IMR-90 (cell line): ENCODE results near the gene BTBD2. TPM values are rescaled to one million over a fixed set of nuclear protein-coding genes. Genes with fewer than 3 reads are reported as not detected.
A peak's percentile ranks its signal among the peaks of the same experiment; 100 is the strongest.

ENCODE experiments used
- ATAC-seq: fragments of 200-7000 bp; cut with Tn5 transposase; 2 replicates; pipeline ENCODE4 v1.9.1; 2020; ENCODE audit warnings: low read depth, mild to moderate bottlenecking, moderate library complexity
- BruUV-seq: library from RNA; stranded (reverse); fragments of 400-500 nt; replicated peaks from 2 replicates; lab custom pipeline; 2021; lab: Mats Ljungman, UMichigan
- CTCF ChIA-PET: fragments of 300-600 bp; formaldehyde crosslinking; extraction: SDS; loops from one replicate; lab custom pipeline; 2021; ENCODE audit warnings: antibody characterized with exemption; lab: Yijun Ruan, JAX
- POLR2A ChIA-PET: fragments of 300-600 bp; sonication (Branson Sonifier 250); formaldehyde crosslinking; loops from one replicate; lab custom pipeline; 2022; ENCODE audit warnings: antibody characterized with exemption; ENCODE audit not compliant: unreplicated experiment; lab: Charles Lee
- DNase-seq: peaks from one replicate; pipeline ENCODE4 v3.0.0; 2013
- H2AFZ ChIP-seq: replicated peaks from 2 replicates; pipeline ENCODE3; 2013; ENCODE audit warnings: low read length, mild to moderate bottlenecking; ENCODE audit not compliant: poor library complexity
- H2AK5ac ChIP-seq: 2 replicates; pipeline ENCODE4 v1.6.1; 2013; ENCODE audit warnings: low read depth, low read length, inconsistent platforms
- H2AK9ac ChIP-seq: replicated peaks from 2 replicates; pipeline ENCODE3; 2013; ENCODE audit warnings: mild to moderate bottlenecking, low read depth, low read length, moderate library complexity; ENCODE audit not compliant: poor library complexity
- H2BK120ac ChIP-seq: 2 replicates; pipeline ENCODE4 v1.6.1; 2013; ENCODE audit warnings: low read depth, low read length, inconsistent platforms
- H2BK15ac ChIP-seq: 3 replicates; pipeline ENCODE4 v1.6.1; 2013; ENCODE audit warnings: low read depth, low read length, inconsistent platforms
- H2BK20ac ChIP-seq: 2 replicates; pipeline ENCODE4 v1.6.1; 2013; ENCODE audit warnings: low read depth, mild to moderate bottlenecking, inconsistent platforms, low read length, moderate library complexity
- H2BK5ac ChIP-seq: 2 replicates; pipeline ENCODE4 v1.6.1; 2013; ENCODE audit warnings: mild to moderate bottlenecking, low read depth, low read length, inconsistent platforms; ENCODE audit not compliant: poor library complexity, severe bottlenecking
- H3K14ac ChIP-seq: replicated peaks from 2 replicates; pipeline ENCODE4 v1.6.1; 2013; ENCODE audit warnings: low read depth, low read length, inconsistent platforms
- H3K18ac ChIP-seq: 2 replicates; pipeline ENCODE4 v1.6.1; 2013; ENCODE audit warnings: low read depth, low read length, control low read depth
- H3K23ac ChIP-seq: 2 replicates; pipeline ENCODE4 v1.6.1; 2013; ENCODE audit warnings: low read depth, low read length, inconsistent platforms
- H3K27ac ChIP-seq: 2 replicates; pipeline ENCODE4 v1.5.1; 2013; ENCODE audit warnings: mild to moderate bottlenecking, control low read depth, low read length; ENCODE audit not compliant: insufficient read depth
- H3K27me3 ChIP-seq: 2 replicates; pipeline ENCODE4 v1.6.1; 2013; ENCODE audit warnings: low read length; ENCODE audit not compliant: control insufficient read depth, insufficient read depth
- H3K36me3 ChIP-seq: 2 replicates; pipeline ENCODE4 v1.6.1; 2013; ENCODE audit warnings: low read length, mixed read lengths; ENCODE audit not compliant: control insufficient read depth, insufficient read depth
- H3K4ac ChIP-seq: 2 replicates; pipeline ENCODE4 v1.6.1; 2013; ENCODE audit warnings: low read depth, low read length, inconsistent platforms
- H3K4me1 ChIP-seq: 2 replicates; pipeline ENCODE4 v1.6.1; 2013; ENCODE audit warnings: low read length, mixed read lengths; ENCODE audit not compliant: control insufficient read depth, insufficient read depth
- H3K4me2 ChIP-seq: 2 replicates; pipeline ENCODE4 v1.6.1; 2013; ENCODE audit warnings: low read depth, mild to moderate bottlenecking, control low read depth, low read length, moderate library complexity
- H3K4me3 ChIP-seq: 2 replicates; pipeline ENCODE4 v1.5.1; 2013; ENCODE audit warnings: low read depth, mild to moderate bottlenecking, control low read depth, low read length, moderate library complexity; ENCODE audit not compliant: insufficient read depth
- H3K56ac ChIP-seq: 2 replicates; pipeline ENCODE4 v1.6.1; 2013; ENCODE audit warnings: low read length, inconsistent platforms; ENCODE audit not compliant: insufficient read depth; ENCODE audit errors: extremely low read depth
- H3K79me1 ChIP-seq, 2 experiments: 2 replicates each; pipeline ENCODE4 v1.6.1; 2013; ENCODE audit warnings: low read length in 2 of 2, inconsistent platforms in 1 of 2, low read depth in 1 of 2
- H3K9ac ChIP-seq: 2 replicates; pipeline ENCODE4 v1.6.1; 2013; ENCODE audit warnings: low read depth, low read length, control low read depth
- H3K9me1 ChIP-seq: 2 replicates; pipeline ENCODE4 v1.6.1; 2013; ENCODE audit warnings: low read length, inconsistent platforms; ENCODE audit not compliant: insufficient read depth
- H3K9me3 ChIP-seq: 2 replicates; pipeline ENCODE4 v1.6.1; 2013; ENCODE audit warnings: low read length; ENCODE audit not compliant: control insufficient read depth, insufficient read depth
- H4K20me1 ChIP-seq: 2 replicates; pipeline ENCODE4 v1.6.1; 2013; ENCODE audit warnings: low read length, inconsistent platforms; ENCODE audit not compliant: insufficient read depth
- H4K5ac ChIP-seq: 2 replicates; pipeline ENCODE4 v1.6.1; 2013; ENCODE audit warnings: mild to moderate bottlenecking, low read depth, low read length, control low read depth
- H4K8ac ChIP-seq, 2 experiments: 2 replicates each; pipeline ENCODE4 v1.6.1; 2013; ENCODE audit warnings: low read depth in 2 of 2, low read length in 2 of 2, control low read depth in 1 of 2, inconsistent platforms in 1 of 2
- H4K91ac ChIP-seq: 2 replicates; pipeline ENCODE4 v1.6.1; 2013; ENCODE audit warnings: low read depth, low read length, inconsistent platforms; ENCODE audit not compliant: insufficient read depth
- CEBPB ChIP-seq: IDR thresholded peaks from 2 replicates; pipeline ENCODE4 v1.6.1; 2012; ENCODE audit warnings: low read depth, low read length, improper control_type of control experiment
- CHD1 ChIP-seq: IDR thresholded peaks from 2 replicates; pipeline ENCODE4 v1.6.1; 2012; ENCODE audit warnings: low read depth, low read length, improper control_type of control experiment
- ELK1 ChIP-seq: fragments of 150-350 bp; IDR thresholded peaks from 2 replicates; pipeline ENCODE4 v1.6.1; 2016; ENCODE audit warnings: low read depth, mild to moderate bottlenecking, low read length, moderate library complexity, borderline replicate concordance
- FOS ChIP-seq: fragments of 150-350 bp; IDR thresholded peaks from 2 replicates; pipeline ENCODE4 v1.6.1; 2016; ENCODE audit warnings: low read depth, low read length
- MAFK ChIP-seq: IDR thresholded peaks from 2 replicates; pipeline ENCODE4 v1.6.1; 2012; ENCODE audit warnings: low read depth, low read length, improper control_type of control experiment
- MAZ ChIP-seq: IDR thresholded peaks from 2 replicates; pipeline ENCODE4 v1.6.1; 2012; ENCODE audit warnings: low read depth, mild to moderate bottlenecking, low read length, improper control_type of control experiment, moderate library complexity, borderline replicate concordance
- MXI1 ChIP-seq: IDR thresholded peaks from 2 replicates; pipeline ENCODE4 v1.6.1; 2012; ENCODE audit warnings: low read depth, mild to moderate bottlenecking, low read length, moderate library complexity, borderline replicate concordance
- NFE2L2 ChIP-seq: fragments of 150-350 bp; IDR thresholded peaks from 2 replicates; pipeline ENCODE4 v1.6.1; 2016; ENCODE audit warnings: low read depth, mild to moderate bottlenecking, low read length
- POLR2A ChIP-seq: IDR thresholded peaks from 2 replicates; pipeline ENCODE4 v1.6.1; 2012; ENCODE audit warnings: mild to moderate bottlenecking, low read depth, low read length
- RCOR1 ChIP-seq: IDR thresholded peaks from 2 replicates; pipeline ENCODE4 v1.6.1; 2012; ENCODE audit warnings: mild to moderate bottlenecking, low read length, improper control_type of control experiment; ENCODE audit not compliant: insufficient replicate concordance
- SMC3 ChIP-seq: fragments of 150-350 bp; IDR thresholded peaks from 2 replicates; pipeline ENCODE4 v1.6.1; 2016; ENCODE audit warnings: low read depth, mild to moderate bottlenecking, antibody characterized with exemption, low read length, moderate library complexity
- WGBS, 2 experiments: methylation state at CpG; one replicate each; pipeline versions ENCODE4 v1.1.5 to v1.1.7; 2013; ENCODE audit warnings: missing lambda C conversion rate in 2 of 2; ENCODE audit not compliant: insufficient read length in 1 of 2; ENCODE audit errors: extremely low coverage in 2 of 2; 5-methylcytosine and 5-hydroxymethylcytosine counted together
- dilution Hi-C: fragments of 300-500 bp; cut with HindIII; formaldehyde crosslinking; loops from one replicate; pipeline ENCODE4 v1.14.3; 2018; ENCODE audit warnings: low sequenced_read_pairs; ENCODE audit not compliant: unreplicated experiment
- in situ Hi-C: fragments of 300-500 bp; cut with MboI; formaldehyde crosslinking; loops from 3 replicates; pipeline ENCODE4 v1.14.3; 2019; ENCODE audit warnings: low sequenced_read_pairs, inconsistent platforms, mixed read lengths
- intact Hi-C: fragments of 100-400 bp; cut with micrococcal nuclease; formaldehyde crosslinking; loops from 2 replicates; pipeline ENCODE4 v1.10.0; 2022
- polyA plus RNA-seq, 3 experiments: library from polyadenylated mRNA; depleted of rRNA; stranded (reverse); fragments of >200 nt; gene quantifications; 2 replicates each; pipeline ENCODE4 v1.2.3, GENCODE V29; 2012; ENCODE audit warnings: low replicate concordance in 1 of 3
- total RNA-seq: library from RNA; depleted of rRNA; stranded (reverse); fragments of >200 nt; gene quantifications from 2 replicates; pipeline ENCODE4 v1.2.3, GENCODE V29; 2012

BTBD2 gene
- total and polyA plus RNA-seq, 2 of the 4 experiments (the other 2 are of a cell fraction): 24.4 to 65.7 TPM

- TF ChIP-seq NFE2L2: no peak
- TF ChIP-seq RCOR1: no peak
These were observed 36.5 kb upstream of the BTBD2 start (continued) for GRCh38 chr19:2051773-2052704.

GRCh38 chr19:2050991-2051772 is 35.7 kb upstream of the BTBD2 start, which contains the start of gene MKNK2:
Gene MKNK2, minus strand, starts transcription at chr19:2051244. Its CDS starts 393 bp downstream, at chr19:2050851.
- 3% methylated on average over 46 of the region's 93 CpGs; no CpG with 5 or more reads in 1 of the 2 experiments for WGBS, 2 experiments
- ChIA-PET CTCF (no interaction called here), POLR2A (no interaction called here)
- Histone ChIP-seq H2BK15ac (no peak within 1 kb of the TSS), H3K4me3 (peak within 1 kb of the TSS; percentile 75), H2AK5ac (peak within 1 kb of the TSS; percentile 83), H3K23ac (peak within 1 kb of the TSS; percentile 61; the same call in 1 of the 2 replicates), H4K8ac (peak within 1 kb of the TSS; percentile 93 to 97), H2AFZ (peak within 1 kb of the TSS; percentile 90), H3K36me3 (peaks cover 6% of the 10 kb centered on the region; the same call in 1 of the 2 replicates), H3K27me3 (no peaks in the 10 kb centered on the region), H3K9me1 (peaks cover 9% of the 10 kb centered on the region), H3K18ac (peak within 1 kb of the TSS; percentile 32; the same call in 1 of the 2 replicates), H3K27ac (peak within 1 kb of the TSS; percentile 85), H3K4me1 (peaks cover 30% of the 10 kb centered on the region), H3K9me3 (no peaks in the 10 kb centered on the region), H3K9ac (peak within 1 kb of the TSS; percentile 80), H3K4ac (peak within 1 kb of the TSS; percentile 64), H2BK5ac (peak within 1 kb of the TSS; percentile 80), H2AK9ac (peak within 1 kb of the TSS; percentile 97), H3K4me2 (peak within 1 kb of the TSS; percentile 90), H3K56ac (peak within 1 kb of the TSS; percentile 32; the same call in 1 of the 2 replicates), H4K20me1 (peaks cover 43% of the 10 kb centered on the region), H2BK20ac (no peak within 1 kb of the TSS), H4K91ac (peak within 1 kb of the TSS; percentile 72), H4K5ac (peak within 1 kb of the TSS; percentile 92), H3K14ac (peak within 1 kb of the TSS; percentile 51), H3K79me1 (peaks cover 5 to 55% of the 10 kb centered on the region in 2 experiments; a peak in 3 of 4 replicates), H2BK120ac (peak within 1 kb of the TSS; percentile 1; the same call in 1 of the 2 replicates)
- peak; percentile 79 for DNase-seq
- no TSS peak for BruUV-seq
- in situ Hi-C loops: no loop called here
- dilution Hi-C loops: no loop called here
- intact Hi-C loops: no loop called here
- ATAC-seq: peak; percentile 93
- TF ChIP-seq MAFK (no peak), POLR2A (peak; percentile 99), ELK1 (no peak), SMC3 (peak; percentile 25), RCOR1 (peak; percentile 39), MXI1 (peak; percentile 38; the same call in 1 of the 2 replicates), CEBPB (no peak), CHD1 (0 out of 2 replicates have a peak, but pooled peaks have one; percentile 53), NFE2L2 (no peak), MAZ (peak; percentile 89; the same call in 1 of the 2 replicates), FOS (no peak)
